ENCODE data around the gene GDF15.

- TF ChIP-seq CTCF (conservative IDR thresholded peaks at IDR 0.05) (no peak), ZFX (IDR thresholded peaks at IDR 0.05) (no peak)
These were observed 39.9 kb upstream of the GDF15 start for GRCh38 chr19:18346091-18346490.
